GM18505 (cell line): Measurements from ENCODE around the gene POLR2C.
"Not testable (repeated sequence)": the region's sequence is repeated elsewhere in the genome, so short reads cannot be mapped to it uniquely, and the experiment has no call there.

Experiments used
- ATAC-seq: cut with Tn5 transposase; IDR thresholded peaks from one replicate; pipeline ENCODE4 v1.9.1; 2021; ENCODE audit not compliant: unreplicated experiment
- POLR2A ChIP-seq: IDR thresholded peaks from 4 replicates; pipeline ENCODE4 v1.6.1; 2011; ENCODE audit warnings: borderline replicate concordance; ENCODE audit not compliant: insufficient read depth, insufficient read length; ENCODE audit errors: extremely low read depth

Gene POLR2C

DNA sequence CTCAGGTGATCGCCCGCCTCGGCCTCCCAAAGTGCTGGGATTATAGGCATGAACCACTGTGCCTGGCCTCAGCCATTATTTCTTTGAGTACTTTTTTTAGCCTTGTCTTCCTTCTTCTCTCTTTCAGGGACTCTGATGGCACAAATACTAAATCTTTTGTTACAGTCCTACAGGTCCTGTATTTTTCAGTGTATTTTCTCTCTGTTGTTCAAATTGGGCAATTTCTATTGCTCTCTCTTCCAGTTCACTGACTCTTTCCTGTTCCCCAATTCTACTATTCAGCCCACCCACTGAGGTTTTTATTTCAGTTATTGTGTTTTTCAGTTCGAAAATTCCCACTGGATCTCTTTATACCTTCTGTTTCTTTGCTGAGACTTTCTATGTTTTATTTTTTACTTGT is 31.3 kb downstream of the POLR2C start:
- ATAC-seq: no peak
- no peak for TF ChIP-seq POLR2A

DNA sequence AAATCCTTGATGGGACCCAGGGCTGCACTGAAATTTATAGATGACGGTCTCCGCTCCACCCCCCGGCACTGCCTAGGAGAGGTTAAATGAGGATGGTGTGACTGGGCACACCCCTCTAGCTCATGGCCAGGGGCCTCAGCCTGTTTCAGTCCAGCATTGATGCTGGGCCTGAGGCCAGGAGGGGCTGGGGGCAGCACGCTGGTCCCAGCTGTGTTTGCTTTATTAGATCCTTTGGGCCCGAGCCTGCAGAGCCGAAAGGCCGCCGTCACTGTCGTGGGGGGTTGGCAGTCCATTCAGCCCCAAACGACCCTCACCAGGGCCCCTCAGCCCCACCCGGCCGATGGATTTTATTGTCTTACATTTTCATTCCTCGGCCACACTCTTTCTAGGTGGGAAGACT is 34.6 kb downstream of the POLR2C start:
- no peak for TF ChIP-seq POLR2A
- no peak for ATAC-seq

DNA sequence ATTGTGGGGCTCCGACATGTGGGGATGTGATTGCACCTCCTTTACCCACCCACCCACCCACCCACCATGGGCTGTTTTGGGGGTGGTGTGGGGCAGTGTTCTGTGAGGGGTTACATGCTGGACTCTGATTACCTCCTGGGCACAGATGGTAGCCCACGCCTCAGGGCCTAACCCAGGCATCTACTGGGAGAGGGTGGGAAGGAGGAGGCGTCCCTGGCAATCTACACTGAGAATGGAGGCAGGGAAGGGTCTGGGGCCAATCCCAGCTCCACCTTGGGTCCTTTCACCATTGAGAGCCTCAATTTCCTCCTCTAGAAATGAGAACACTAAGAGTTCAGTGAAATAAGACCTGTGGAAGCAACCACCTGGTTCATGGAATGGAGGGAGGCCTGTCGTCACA is 35.6 kb downstream of the POLR2C start:
- no peak for TF ChIP-seq POLR2A
- no peak for ATAC-seq

DNA sequence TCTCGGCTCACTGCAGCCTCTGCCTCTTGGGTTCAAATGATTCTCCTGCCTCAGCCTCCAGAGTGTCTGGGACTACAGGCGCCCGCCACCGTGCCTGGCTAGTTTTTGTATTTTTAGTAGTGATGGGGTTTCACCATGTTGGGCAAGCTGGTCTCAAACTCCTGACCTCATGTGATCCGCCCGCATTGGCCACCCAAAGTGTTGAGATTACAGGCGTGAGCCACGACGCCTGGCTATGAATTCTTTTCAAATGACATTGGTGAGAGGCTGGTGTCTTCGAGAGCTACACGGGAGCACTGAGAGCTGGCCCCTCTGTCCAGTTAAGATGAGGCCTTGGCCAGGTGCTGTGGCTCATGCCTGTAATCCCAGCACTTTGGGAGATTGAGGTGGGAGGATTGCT is 37.5 kb downstream of the POLR2C start:
- not testable (repeated sequence) for ATAC-seq

DNA sequence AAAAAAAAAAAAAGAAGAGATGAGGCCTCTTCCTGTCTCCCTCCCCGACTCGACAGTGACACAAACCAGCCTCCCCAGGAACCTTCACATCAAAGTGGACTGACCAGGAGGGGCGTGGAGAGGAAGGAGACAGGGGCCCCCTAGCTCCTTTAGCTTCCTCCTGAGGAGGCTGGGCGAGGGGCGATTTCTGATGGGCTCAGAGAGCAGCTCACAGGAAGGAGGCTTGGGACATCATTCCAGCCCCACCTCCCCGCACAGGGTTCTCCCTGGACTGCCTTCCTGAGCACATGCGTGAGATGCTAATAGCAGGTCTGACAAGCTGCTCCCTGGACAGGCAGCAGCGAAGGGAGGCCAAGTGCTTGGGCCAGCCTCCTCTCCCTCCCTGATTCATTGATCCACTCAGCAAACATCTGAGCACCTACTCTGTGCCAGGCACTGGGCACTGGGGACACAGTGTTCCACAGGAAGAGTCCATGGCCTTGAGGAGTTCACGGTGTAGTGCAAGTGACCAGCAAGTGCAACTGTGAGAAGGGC is 38.2 kb downstream of the POLR2C start:
- TF ChIP-seq POLR2A: no peak
- ATAC-seq: no peak

DNA sequence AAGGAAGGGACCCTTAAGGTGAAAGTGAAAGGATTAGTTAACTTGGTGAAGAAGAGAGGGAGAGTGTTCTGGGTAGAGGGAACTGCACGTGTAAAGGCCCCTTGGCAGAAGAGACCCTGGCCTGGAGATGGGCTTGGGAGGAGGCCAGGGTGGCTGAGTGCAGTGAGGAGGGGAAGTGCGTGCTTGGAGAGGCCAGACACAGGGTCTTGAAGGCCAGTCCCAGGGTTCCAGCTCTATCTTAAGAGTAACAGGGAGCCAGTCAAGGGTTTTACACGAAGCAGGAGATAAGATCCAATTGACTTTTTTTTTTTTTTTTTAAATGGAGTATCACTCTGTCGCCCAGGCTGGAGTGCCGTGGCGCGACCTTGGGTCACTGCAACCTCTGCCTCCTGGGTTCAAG is 39.0 kb downstream of the POLR2C start:
- no peak for TF ChIP-seq POLR2A
- ATAC-seq: no peak

DNA sequence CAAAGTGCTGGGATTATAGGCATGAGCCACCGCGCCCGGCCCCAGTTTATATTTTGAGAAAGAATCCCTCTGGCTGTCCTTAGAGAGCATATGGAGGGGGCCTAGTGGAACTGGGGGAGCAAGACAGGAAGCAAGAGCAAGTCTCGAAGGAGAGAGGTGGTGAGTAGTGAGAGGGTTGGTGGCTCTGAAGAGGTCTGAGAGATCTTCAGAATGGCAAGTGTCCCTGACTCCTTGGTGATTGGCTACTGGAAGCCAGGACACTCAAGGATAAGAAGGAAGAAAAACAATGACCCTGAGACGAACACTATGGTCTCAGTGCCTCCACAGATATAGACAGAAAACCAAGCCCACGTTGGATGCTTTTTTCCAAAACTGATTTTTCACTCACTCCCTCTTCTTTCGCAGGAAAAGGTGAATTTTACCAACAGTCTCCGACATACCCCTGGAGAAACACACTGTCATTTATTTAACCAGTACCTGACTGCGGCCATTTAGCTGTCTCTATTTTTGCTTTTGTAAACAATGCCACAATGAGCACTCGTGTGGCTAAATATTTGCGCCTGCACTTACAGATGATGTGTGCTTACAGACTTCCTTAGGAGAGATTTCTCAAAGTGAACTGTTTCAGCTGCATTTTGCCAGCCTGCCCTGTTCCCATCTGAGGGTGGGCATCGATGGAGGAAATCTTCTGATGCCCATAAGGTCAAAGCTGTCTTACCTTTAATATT is 39.7 kb downstream of the POLR2C start:
- no peak for TF ChIP-seq POLR2A

DNA sequence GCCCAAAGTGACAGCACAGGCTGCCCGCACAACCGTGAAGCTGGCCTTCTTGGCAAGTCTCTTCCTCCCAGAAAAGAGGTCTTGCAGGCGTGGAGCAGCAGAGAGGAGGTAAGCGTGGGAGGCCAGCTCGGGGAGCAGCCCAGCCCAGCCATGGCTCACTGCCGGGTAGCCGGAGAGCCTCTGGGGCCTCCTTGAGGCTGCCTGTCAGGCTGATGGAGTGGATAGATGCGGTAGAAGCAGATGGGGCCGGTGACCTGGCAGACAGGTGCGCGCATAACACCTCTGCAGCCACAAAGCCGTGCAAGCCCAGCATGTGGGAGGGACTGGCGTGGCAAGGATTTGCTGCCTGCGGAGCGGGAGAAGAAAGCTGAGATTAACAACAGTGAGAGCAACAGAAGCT is 40.9 kb downstream of the POLR2C start:
- no peak for ATAC-seq
- TF ChIP-seq POLR2A: no peak

More for the DNA sequence above, 39.7 kb downstream of the POLR2C start:
- no peak for ATAC-seq

DNA sequence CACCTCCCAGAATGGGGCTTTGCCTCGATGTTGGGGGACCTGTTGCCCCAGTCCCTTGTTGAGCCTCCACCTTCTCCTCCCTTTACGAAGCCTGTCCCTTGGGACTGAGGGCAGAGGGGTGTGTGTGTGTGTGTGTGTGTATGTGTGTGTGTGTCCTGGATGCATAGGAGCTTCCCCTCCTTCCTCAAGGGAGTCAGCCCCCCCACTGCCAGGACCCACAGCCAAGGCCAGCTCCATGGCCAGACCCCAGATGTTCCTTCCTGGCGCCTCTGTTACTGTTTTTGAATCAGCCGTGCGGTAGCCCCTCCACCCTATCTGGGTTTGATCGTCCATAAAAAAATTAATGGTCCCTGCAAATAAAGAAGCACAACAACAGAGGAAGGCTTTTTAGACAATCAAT is 41.5 kb downstream of the POLR2C start:
- ATAC-seq: no peak
- no peak for TF ChIP-seq POLR2A

DNA sequence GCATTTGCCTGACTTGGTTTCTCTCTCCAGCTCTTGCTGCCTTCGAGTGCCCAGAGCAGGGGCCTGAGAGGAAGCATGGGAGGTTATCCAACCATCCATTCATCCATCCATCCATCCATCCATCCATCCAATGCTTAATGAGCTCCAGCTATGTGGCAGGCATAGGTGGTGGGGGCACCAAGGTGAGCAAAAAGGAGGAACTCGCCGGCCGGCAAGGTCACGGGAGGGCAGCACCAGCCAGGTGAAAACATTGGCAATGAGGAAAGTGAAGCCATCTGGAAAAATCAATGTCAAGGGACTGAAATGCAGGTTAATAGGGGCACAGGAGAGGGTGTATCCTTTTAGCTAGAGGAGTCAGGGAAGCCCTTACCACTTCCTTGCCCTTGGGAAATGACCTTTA is 42.0 kb downstream of the POLR2C start:
- ATAC-seq: no peak
- no peak for TF ChIP-seq POLR2A

DNA sequence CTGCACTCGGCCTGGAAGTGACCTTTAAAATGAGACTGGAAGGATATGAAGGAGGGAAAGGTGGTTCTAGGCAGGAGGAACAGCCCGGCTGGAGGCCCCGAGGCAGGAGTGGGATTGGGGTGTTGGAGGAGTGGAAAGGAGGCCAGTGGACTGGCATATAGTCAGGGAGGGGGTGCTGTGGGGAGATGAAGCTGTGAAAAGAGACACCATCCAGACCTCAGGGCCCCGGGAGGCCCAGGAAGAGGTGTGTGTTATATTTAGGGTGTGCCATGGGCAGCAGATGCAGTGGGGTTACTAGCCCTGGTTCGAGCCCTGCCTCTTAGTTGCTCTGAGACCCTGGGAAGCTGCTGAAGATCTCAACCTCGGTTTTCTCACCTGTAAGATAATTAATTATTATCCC is 42.7 kb downstream of the POLR2C start:
- no peak for ATAC-seq
- no peak for TF ChIP-seq POLR2A

DNA sequence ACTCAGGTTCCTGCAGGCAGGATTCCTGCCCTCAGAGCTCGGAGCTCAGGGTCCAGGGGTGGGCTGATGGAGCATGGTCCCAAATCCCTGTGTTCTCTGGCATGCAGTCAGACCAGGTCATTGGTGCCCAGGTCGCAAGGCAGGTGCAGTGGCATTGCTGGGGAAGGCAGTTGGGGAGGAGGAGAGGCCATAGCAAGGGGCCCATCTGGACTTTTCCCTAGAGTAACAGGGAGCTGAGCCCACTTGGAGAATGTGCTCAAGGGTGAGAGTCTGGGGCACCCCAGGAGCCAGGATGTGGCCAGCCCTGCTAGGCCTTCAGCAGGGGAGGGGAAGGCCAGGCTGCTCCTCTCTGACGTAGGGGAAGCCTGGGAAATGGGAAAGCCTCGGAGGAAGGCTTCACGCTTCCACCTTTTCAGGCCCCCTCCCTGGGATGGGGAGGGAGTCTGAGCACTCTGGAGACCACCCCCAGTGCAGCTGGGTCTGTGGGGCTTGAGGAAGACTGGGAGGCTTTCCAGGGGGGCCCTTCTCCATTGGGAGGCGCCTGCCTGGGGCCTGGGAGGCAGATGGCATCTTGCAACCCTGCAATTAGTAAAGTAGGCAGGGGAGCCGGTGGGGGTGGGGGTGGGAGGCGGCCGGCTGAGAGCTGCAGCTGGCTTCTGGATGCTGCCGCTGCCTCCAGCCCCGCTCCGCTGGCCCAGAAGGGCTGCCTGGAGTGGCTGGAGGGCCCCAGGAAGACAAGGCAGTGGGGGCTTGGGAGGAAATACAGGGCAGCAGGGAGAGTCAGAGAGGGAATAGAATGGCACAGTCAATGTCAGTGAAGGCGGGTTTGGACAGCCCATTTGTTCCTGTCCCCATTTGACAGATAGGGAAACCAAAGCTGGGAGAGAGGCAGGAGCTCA is 44.9 kb downstream of the POLR2C start:
- no peak for TF ChIP-seq POLR2A
- no peak for ATAC-seq

DNA sequence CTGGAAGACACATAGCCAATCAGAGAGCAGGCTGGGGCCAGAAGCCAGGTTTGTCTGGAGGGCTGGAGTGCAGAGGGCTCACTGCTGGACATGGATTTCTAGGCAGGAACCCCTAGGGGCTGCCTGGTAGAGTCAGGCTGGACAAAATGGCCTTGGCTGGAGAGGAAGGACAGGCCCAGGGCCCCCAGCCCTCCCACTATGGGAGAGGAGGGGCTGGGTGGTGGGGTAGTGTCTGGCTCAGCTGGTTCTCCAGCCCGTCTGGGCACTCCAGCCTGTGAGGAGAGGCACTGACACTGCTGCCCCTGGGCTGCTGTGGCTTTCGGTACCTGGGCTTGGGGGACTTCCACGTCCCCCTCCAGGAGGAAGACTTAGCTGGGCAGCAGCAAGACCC is 45.6 kb downstream of the POLR2C start:
- no peak for TF ChIP-seq POLR2A
- ATAC-seq: no peak
